GM12801 (cell line): Measurements from ENCODE around the gene KRTAP29-1.
"Not testable (repeated sequence)": the region's sequence is repeated elsewhere in the genome, so short reads cannot be mapped to it uniquely, and the experiment has no call there.

Experiments used
- CTCF ChIP-seq: IDR thresholded peaks from one replicate; pipeline ENCODE4 v1.5.1; 2011; ENCODE audit warnings: control low read depth; ENCODE audit not compliant: insufficient read length; ENCODE audit errors: extremely low read depth

KRTAP29-1 gene

GRCh38 chr17:41301916-41302901 lies at the start of gene KRTAP29-1:
Gene KRTAP29-1 (minus strand): TSS chr17:41302851. CDS start chr17:41302851, 0 bp downstream.
- TF ChIP-seq CTCF: no peak

- no peak for TF ChIP-seq CTCF
Measured at GRCh38 chr17:41351177-41351576, 48.5 kb upstream of the KRTAP29-1 start.

GRCh38 chr17:41350381-41350878 lies 47.8 kb upstream of the KRTAP29-1 start, which contains the start of gene KRT33A:
Gene KRT33A (minus strand): TSS chr17:41350828. CDS start chr17:41350767, 61 bp downstream.
- TF ChIP-seq CTCF: not testable (repeated sequence)

GRCh38 chr17:41347869-41348760 lies 45.5 kb upstream of the KRTAP29-1 start:
- TF ChIP-seq CTCF: no peak

- no peak for TF ChIP-seq CTCF
Measured at GRCh38 chr17:41345992-41346391, 43.3 kb upstream of the KRTAP29-1 start.

- no peak for TF ChIP-seq CTCF
Measured at GRCh38 chr17:41343029-41343428, 40.4 kb upstream of the KRTAP29-1 start.
